HepG2 (cell line): ENCODE data around the gene TSPYL1. TPM values are rescaled to one million over a fixed set of nuclear protein-coding genes. Genes with fewer than 3 reads are reported as not detected.

Experiments
- ARHGAP35 ChIP-seq: sonication (generic); formaldehyde crosslinking; IDR thresholded peaks from 2 replicates; pipeline ENCODE4 v1.9.0; 2022; ENCODE audit warnings: mild to moderate bottlenecking, inconsistent platforms, moderate library complexity, missing genetic modification reagents, borderline replicate concordance
- EHMT2 ChIP-seq: fragments of 200-600 bp; sonication (generic); IDR thresholded peaks from 2 replicates; pipeline ENCODE4 v1.7.0; 2017; ENCODE audit warnings: antibody characterized with exemption, low read depth, low read length, borderline replicate concordance
- KLF13 ChIP-seq: sonication (generic); formaldehyde crosslinking; IDR thresholded peaks from 2 replicates; pipeline ENCODE4 v1.4.0; 2020; ENCODE audit warnings: mild to moderate bottlenecking, missing genetic modification reagents
- MBNL3 ChIP-seq: fragments of 250-450 bp; sonication (Bioruptor Pico); conservative IDR thresholded peaks from 2 replicates; pipeline ENCODE4 v1.8.0; 2022; ENCODE audit warnings: mild to moderate bottlenecking, inconsistent platforms
- MEIS1 ChIP-seq: sonication (generic); formaldehyde crosslinking; IDR thresholded peaks from 2 replicates; pipeline ENCODE4 v1.9.0; 2021; ENCODE audit warnings: mild to moderate bottlenecking, missing genetic modification reagents, moderate library complexity, borderline replicate concordance
- MXI1 ChIP-seq: IDR thresholded peaks from 3 replicates; pipeline ENCODE4 v1.6.1; 2012; ENCODE audit warnings: low read depth, low read length, inconsistent platforms, borderline replicate concordance
- NFIC ChIP-seq: IDR thresholded peaks from 2 replicates; pipeline ENCODE4 v1.6.1; 2012; ENCODE audit warnings: mild to moderate bottlenecking, low read length, inconsistent platforms
- POGZ ChIP-seq: sonication (generic); formaldehyde crosslinking; IDR thresholded peaks from 2 replicates; pipeline ENCODE4 v1.4.0; 2020; ENCODE audit warnings: mild to moderate bottlenecking, missing genetic modification reagents
- REL ChIP-seq: sonication (generic); formaldehyde crosslinking; conservative IDR thresholded peaks from 2 replicates; pipeline ENCODE4 v1.8.0; 2022; ENCODE audit warnings: mild to moderate bottlenecking, missing genetic modification reagents, moderate library complexity
- SIX1 ChIP-seq: sonication (generic); formaldehyde crosslinking; IDR thresholded peaks from 2 replicates; pipeline ENCODE4 v1.4.0; 2020; ENCODE audit warnings: missing genetic modification reagents, borderline replicate concordance
- SMARCE1 ChIP-seq: fragments of 450-650 bp; IDR thresholded peaks from 2 replicates; pipeline ENCODE4 v1.6.1; 2017; ENCODE audit warnings: borderline replicate concordance
- TGIF2 ChIP-seq: IDR thresholded peaks from 2 replicates; pipeline ENCODE4 v1.6.1; 2016; ENCODE audit warnings: control low read depth, missing compliant biosample characterization
- WIZ ChIP-seq: sonication (generic); formaldehyde crosslinking; IDR thresholded peaks from 2 replicates; pipeline ENCODE4 v1.5.1; 2020; ENCODE audit warnings: mild to moderate bottlenecking, missing genetic modification reagents
- ZNF30 ChIP-seq: sonication (generic); formaldehyde crosslinking; IDR thresholded peaks from 2 replicates; pipeline ENCODE4 v1.5.0; 2020; ENCODE audit warnings: mild to moderate bottlenecking, missing genetic modification reagents
- ZNF552 ChIP-seq: sonication (generic); formaldehyde crosslinking; IDR thresholded peaks from 2 replicates; pipeline ENCODE4 v1.9.0; 2022; ENCODE audit warnings: missing genetic modification reagents, mild to moderate bottlenecking, borderline replicate concordance
- ZNF589 ChIP-seq: sonication (generic); formaldehyde crosslinking; conservative IDR thresholded peaks from 2 replicates; pipeline ENCODE4 v1.8.0; 2022; ENCODE audit warnings: mild to moderate bottlenecking, moderate library complexity, missing genetic modification reagents
- ZSCAN12 ChIP-seq: sonication (generic); formaldehyde crosslinking; IDR thresholded peaks from 2 replicates; pipeline ENCODE4 v1.9.0; 2021; ENCODE audit warnings: mild to moderate bottlenecking, missing genetic modification reagents
- ZSCAN22 ChIP-seq: sonication (generic); formaldehyde crosslinking; IDR thresholded peaks from 2 replicates; pipeline ENCODE4 v1.4.0; 2020; ENCODE audit warnings: mild to moderate bottlenecking, missing genetic modification reagents
- ZSCAN25 ChIP-seq: sonication (generic); formaldehyde crosslinking; IDR thresholded peaks from 2 replicates; pipeline ENCODE4 v1.8.0; 2022; ENCODE audit warnings: mild to moderate bottlenecking, missing genetic modification reagents
- polyA plus RNA-seq, 8 experiments: library from polyadenylated mRNA; depleted of rRNA in 3 of 8; stranded (reverse) in 7 of 8; unstranded in 1 of 8; fragments of >200 nt; fragmentation: Illumina TruSeq in 4 of 8; extraction: Trizol in 4 of 8; gene quantifications; 2 replicates each; pipeline versions ENCODE4 v1.2.1 to v1.2.3, GENCODE V29; 2011 to 2016; ENCODE audit warnings: low read depth in 4 of 8, missing spikeins in 1 of 8, mixed read lengths in 1 of 8; ENCODE audit not compliant: insufficient read depth in 1 of 8
- total RNA-seq, 5 experiments: library from RNA; depleted of rRNA; stranded (reverse); fragments of >200 nt; fragmentation: Illumina TruSeq; extraction: Trizol; gene quantifications; 2 replicates each; pipeline ENCODE4 v1.2.3, GENCODE V29; 2016; ENCODE audit warnings: low read depth in 1 of 5
- TF ChIP-seq, protein P1 (sequence below): IDR thresholded peaks from 2 replicates; pipeline ENCODE4 v1.6.1; 2012; ENCODE audit warnings: low read depth, low read length, improper control_type of control experiment
- TF ChIP-seq, protein P2 (sequence below): sonication (generic); formaldehyde crosslinking; IDR thresholded peaks from 2 replicates; pipeline ENCODE4 v1.8.1; 2022; ENCODE audit warnings: mild to moderate bottlenecking, missing genetic modification reagents
- TF ChIP-seq, protein P3 (sequence below): sonication (generic); formaldehyde crosslinking; IDR thresholded peaks from 2 replicates; pipeline ENCODE4 v1.4.0; 2020; ENCODE audit warnings: missing genetic modification reagents
- TF ChIP-seq, protein P4 (sequence below): sonication (generic); formaldehyde crosslinking; IDR thresholded peaks from 2 replicates; pipeline ENCODE4 v1.4.0; 2020; ENCODE audit warnings: missing genetic modification reagents, borderline replicate concordance
- TF ChIP-seq, protein P5 (sequence below): sonication (generic); formaldehyde crosslinking; IDR thresholded peaks from 2 replicates; pipeline ENCODE4 v1.9.0; 2021; ENCODE audit warnings: missing genetic modification reagents, borderline replicate concordance

The TSPYL1 gene
- total and polyA plus RNA-seq, 2 of the 13 experiments (the other 11 are each of a cell fraction or from before 2014, with no cell fraction given), result 28.3 to 93.0 TPM

DNA sequence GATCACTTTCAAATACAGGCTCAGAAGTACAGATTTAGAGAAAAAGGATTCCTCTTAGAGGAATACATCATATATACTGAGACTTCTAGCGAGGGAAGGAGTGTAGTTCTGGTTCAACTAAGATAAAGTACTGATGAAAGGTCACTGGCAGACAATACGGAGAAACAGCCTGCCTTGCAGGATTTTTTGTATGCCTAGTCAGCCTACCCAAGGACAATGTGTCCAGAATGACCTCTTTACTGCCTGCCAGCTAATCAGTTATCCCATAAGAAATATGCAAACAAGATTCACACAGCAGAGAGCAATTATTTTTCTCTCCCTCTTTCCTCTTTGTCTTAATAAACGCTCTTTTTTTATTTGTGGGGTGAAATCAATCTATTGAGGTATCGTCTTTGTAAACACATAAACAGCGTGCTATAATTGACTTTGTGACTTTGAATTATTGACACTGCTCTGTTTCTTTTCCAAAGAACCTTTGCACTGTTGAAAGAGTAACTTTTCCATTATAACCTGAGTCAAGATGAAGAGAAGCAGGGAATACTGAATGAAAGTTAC lies 24.4 kb downstream of the TSPYL1 start (continued):
- TF ChIP-seq EHMT2, result no peak
- TF ChIP-seq NFIC, result peak; percentile 78; the same call in 1 of the 2 replicates
- no peak for TF ChIP-seq ZNF552 (CRISPR knock-in tag)
- TF ChIP-seq MEIS1 (CRISPR knock-in tag), result no peak
- no peak for TF ChIP-seq TGIF2 (CRISPR knock-in tag)
- TF ChIP-seq ZNF589 (CRISPR knock-in tag), result no peak
- TF ChIP-seq, protein P1, sequence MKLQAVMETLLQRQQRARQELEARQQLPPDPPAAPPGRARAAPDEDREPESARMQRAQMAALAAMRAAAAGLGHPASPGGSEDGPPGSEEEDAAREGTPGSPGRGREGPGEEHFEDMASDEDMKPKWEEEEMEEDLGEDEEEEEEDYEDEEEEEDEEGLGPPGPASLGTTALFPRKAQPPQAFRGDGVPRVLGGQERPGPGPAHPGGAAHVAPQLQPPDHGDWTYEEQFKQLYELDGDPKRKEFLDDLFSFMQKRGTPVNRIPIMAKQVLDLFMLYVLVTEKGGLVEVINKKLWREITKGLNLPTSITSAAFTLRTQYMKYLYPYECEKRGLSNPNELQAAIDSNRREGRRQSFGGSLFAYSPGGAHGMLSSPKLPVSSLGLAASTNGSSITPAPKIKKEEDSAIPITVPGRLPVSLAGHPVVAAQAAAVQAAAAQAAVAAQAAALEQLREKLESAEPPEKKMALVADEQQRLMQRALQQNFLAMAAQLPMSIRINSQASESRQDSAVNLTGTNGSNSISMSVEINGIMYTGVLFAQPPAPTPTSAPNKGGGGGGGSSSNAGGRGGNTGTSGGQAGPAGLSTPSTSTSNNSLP, result peak; percentile 60; the same call in 1 of the 2 replicates
- TF ChIP-seq ZSCAN25 (CRISPR knock-in tag), result no peak
- TF ChIP-seq KLF13 (CRISPR knock-in tag), result no peak
- TF ChIP-seq SIX1 (CRISPR knock-in tag), result 0 out of 2 replicates have a peak, but pooled peaks have one; percentile 30
- no peak for TF ChIP-seq ZSCAN22 (CRISPR knock-in tag)
- no peak for TF ChIP-seq ZSCAN12 (CRISPR knock-in tag)
- TF ChIP-seq ZNF30, result no peak
- TF ChIP-seq, protein P2, sequence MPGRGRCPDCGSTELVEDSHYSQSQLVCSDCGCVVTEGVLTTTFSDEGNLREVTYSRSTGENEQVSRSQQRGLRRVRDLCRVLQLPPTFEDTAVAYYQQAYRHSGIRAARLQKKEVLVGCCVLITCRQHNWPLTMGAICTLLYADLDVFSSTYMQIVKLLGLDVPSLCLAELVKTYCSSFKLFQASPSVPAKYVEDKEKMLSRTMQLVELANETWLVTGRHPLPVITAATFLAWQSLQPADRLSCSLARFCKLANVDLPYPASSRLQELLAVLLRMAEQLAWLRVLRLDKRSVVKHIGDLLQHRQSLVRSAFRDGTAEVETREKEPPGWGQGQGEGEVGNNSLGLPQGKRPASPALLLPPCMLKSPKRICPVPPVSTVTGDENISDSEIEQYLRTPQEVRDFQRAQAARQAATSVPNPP (CRISPR knock-in tag), result no peak
- no peak for TF ChIP-seq WIZ
- peak; percentile 38; the same call in 1 of the 2 replicates for TF ChIP-seq POGZ (CRISPR knock-in tag)
- TF ChIP-seq ARHGAP35 (CRISPR knock-in tag), result no peak
- no peak for TF ChIP-seq MBNL3 (CRISPR knock-in tag)
- TF ChIP-seq, protein P3, sequence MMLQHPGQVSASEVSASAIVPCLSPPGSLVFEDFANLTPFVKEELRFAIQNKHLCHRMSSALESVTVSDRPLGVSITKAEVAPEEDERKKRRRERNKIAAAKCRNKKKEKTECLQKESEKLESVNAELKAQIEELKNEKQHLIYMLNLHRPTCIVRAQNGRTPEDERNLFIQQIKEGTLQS (CRISPR knock-in tag), result no peak
- TF ChIP-seq, protein P4, sequence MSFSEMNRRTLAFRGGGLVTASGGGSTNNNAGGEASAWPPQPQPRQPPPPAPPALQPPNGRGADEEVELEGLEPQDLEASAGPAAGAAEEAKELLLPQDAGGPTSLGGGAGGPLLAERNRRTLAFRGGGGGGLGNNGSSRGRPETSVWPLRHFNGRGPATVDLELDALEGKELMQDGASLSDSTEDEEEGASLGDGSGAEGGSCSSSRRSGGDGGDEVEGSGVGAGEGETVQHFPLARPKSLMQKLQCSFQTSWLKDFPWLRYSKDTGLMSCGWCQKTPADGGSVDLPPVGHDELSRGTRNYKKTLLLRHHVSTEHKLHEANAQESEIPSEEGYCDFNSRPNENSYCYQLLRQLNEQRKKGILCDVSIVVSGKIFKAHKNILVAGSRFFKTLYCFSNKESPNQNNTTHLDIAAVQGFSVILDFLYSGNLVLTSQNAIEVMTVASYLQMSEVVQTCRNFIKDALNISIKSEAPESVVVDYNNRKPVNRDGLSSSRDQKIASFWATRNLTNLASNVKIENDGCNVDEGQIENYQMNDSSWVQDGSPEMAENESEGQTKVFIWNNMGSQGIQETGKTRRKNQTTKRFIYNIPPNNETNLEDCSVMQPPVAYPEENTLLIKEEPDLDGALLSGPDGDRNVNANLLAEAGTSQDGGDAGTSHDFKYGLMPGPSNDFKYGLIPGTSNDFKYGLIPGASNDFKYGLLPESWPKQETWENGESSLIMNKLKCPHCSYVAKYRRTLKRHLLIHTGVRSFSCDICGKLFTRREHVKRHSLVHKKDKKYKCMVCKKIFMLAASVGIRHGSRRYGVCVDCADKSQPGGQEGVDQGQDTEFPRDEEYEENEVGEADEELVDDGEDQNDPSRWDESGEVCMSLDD (CRISPR knock-in tag), result peak; percentile 77
- TF ChIP-seq MXI1, result no peak
- no peak for TF ChIP-seq SMARCE1
- TF ChIP-seq, protein P5, sequence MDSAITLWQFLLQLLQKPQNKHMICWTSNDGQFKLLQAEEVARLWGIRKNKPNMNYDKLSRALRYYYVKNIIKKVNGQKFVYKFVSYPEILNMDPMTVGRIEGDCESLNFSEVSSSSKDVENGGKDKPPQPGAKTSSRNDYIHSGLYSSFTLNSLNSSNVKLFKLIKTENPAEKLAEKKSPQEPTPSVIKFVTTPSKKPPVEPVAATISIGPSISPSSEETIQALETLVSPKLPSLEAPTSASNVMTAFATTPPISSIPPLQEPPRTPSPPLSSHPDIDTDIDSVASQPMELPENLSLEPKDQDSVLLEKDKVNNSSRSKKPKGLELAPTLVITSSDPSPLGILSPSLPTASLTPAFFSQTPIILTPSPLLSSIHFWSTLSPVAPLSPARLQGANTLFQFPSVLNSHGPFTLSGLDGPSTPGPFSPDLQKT (CRISPR knock-in tag), result no peak
- no peak for TF ChIP-seq REL
